Stimulated activated CD8-positive, alpha-beta memory T cell treated with anti-CD3 and anti-CD28 coated beads, Interleukin-12 subunit alpha, Interleukin-12 subunit beta, amount 100 ng/mL, for 24 hours (primary cell): ENCODE data around the gene CAMK2A.

Experiments used
- DNase-seq: peaks from one replicate; pipeline ENCODE4 v3.0.0-alpha.2; 2020; ENCODE audit errors: extremely low read depth

The CAMK2A gene

GRCh38 chr5:150188146-150188842, 101.3 kb downstream of the CAMK2A start:
- DNase-seq: no peak

- DNase-seq: no peak
Observed at GRCh38 chr5:150186897-150187296, 102.7 kb downstream of the CAMK2A start.

GRCh38 chr5:150186137-150186536, 103.4 kb downstream of the CAMK2A start:
- no peak for DNase-seq

- no peak for DNase-seq
Observed at GRCh38 chr5:150184990-150185912, 104.3 kb downstream of the CAMK2A start.

- no peak for DNase-seq
Observed at GRCh38 chr5:150184006-150184405, 105.6 kb downstream of the CAMK2A start.

- no peak for DNase-seq
Observed at GRCh38 chr5:150183436-150183835, 106.1 kb downstream of the CAMK2A start.

GRCh38 chr5:150182774-150183173, 106.8 kb downstream of the CAMK2A start:
- DNase-seq: no peak

GRCh38 chr5:150181766-150182545, 107.6 kb downstream of the CAMK2A start:
- DNase-seq: no peak

GRCh38 chr5:150181027-150181426, 108.5 kb downstream of the CAMK2A start:
- no peak for DNase-seq

GRCh38 chr5:150180241-150181026, 109.1 kb downstream of the CAMK2A start:
- DNase-seq: no peak

- DNase-seq: no peak
Observed at GRCh38 chr5:150179019-150179620, 110.5 kb downstream of the CAMK2A start.

- DNase-seq: no peak
Observed at GRCh38 chr5:150178262-150178661, 111.3 kb downstream of the CAMK2A start.

GRCh38 chr5:150177721-150178120, 111.9 kb downstream of the CAMK2A start:
- DNase-seq: no peak

- no peak for DNase-seq
Observed at GRCh38 chr5:150176745-150177477, 112.7 kb downstream of the CAMK2A start.

- no peak for DNase-seq
Observed at GRCh38 chr5:150175536-150175935, 114.0 kb downstream of the CAMK2A start.

- no peak for DNase-seq
Observed at GRCh38 chr5:150175076-150175475, 114.5 kb downstream of the CAMK2A start.

- DNase-seq: no peak
Observed at GRCh38 chr5:150174285-150174684, 115.3 kb downstream of the CAMK2A start.

- DNase-seq: no peak
Observed at GRCh38 chr5:150173161-150173560, 116.4 kb downstream of the CAMK2A start.

GRCh38 chr5:150172556-150172955, 117.0 kb downstream of the CAMK2A start:
- DNase-seq: no peak

- DNase-seq: no peak
Observed at GRCh38 chr5:150172145-150172544, 117.4 kb downstream of the CAMK2A start.
